Fibroblast of lung (primary cell): ENCODE measurements around the gene TRUB2.

Experiments
- CTCF ChIP-seq, 2 donors: IDR thresholded peaks in 1 of 2; conservative IDR thresholded peaks in 1 of 2; 1 replicate in 1 of 2; 2 replicates in 1 of 2; pipeline ENCODE4 v1.5.1; 2011 to 2012; ENCODE audit warnings: low read length in 2 of 2, control low read depth in 1 of 2, inconsistent platforms in 1 of 2, low read depth in 1 of 2, mild to moderate bottlenecking in 1 of 2
- EZH2 ChIP-seq: IDR thresholded peaks from 2 replicates; pipeline ENCODE4 v1.5.1; 2012; ENCODE audit warnings: low read length, control low read depth, mild to moderate bottlenecking; ENCODE audit errors: missing control alignments

- TF ChIP-seq CTCF (conservative IDR thresholded peaks at IDR 0.05 in 1 of 2, IDR thresholded peaks at IDR 0.05 in 1 of 2; ENCODE audit: low read depth in 1 of 2, low read length in 2 of 2) = no peak
- TF ChIP-seq EZH2 = no peak
Measured at GRCh38 chr9:128280084-128280622, 42.1 kb downstream of the TRUB2 start.
